Stimulated activated memory B cell treated with anti-CD40 and anti-IgM and Interleukin-4, amounts not matched to agents 10 μg/mL and 1 μg/mL and 100 μg/mL, for 72 hours (primary cell): ENCODE results near the gene TNIK.

ENCODE experiments used
- ATAC-seq: fragments of 150-1000 bp; cut with Tn5 transposase; 2 replicates; pipeline ENCODE4 v1.10.0; 2021
- H3K27ac Mint-ChIP-seq: one replicate; pipeline ENCODE4 v1.8.0; 2022; ENCODE audit warnings: mild to moderate bottlenecking, mixed read lengths
- H3K27me3 Mint-ChIP-seq: one replicate; pipeline ENCODE4 v1.8.0; 2022; ENCODE audit warnings: mixed read lengths
- H3K36me3 Mint-ChIP-seq: one replicate; pipeline ENCODE4 v1.8.0; 2022; ENCODE audit warnings: mixed read lengths
- H3K4me1 Mint-ChIP-seq: one replicate; pipeline ENCODE4 v1.8.0; 2022; ENCODE audit warnings: mixed read lengths
- H3K4me3 Mint-ChIP-seq: one replicate; pipeline ENCODE4 v1.8.0; 2022; ENCODE audit warnings: mild to moderate bottlenecking, moderate library complexity, mixed read lengths
- H3K9me3 Mint-ChIP-seq: one replicate; pipeline ENCODE4 v1.8.0; 2022; ENCODE audit warnings: mixed read lengths

The TNIK gene

DNA sequence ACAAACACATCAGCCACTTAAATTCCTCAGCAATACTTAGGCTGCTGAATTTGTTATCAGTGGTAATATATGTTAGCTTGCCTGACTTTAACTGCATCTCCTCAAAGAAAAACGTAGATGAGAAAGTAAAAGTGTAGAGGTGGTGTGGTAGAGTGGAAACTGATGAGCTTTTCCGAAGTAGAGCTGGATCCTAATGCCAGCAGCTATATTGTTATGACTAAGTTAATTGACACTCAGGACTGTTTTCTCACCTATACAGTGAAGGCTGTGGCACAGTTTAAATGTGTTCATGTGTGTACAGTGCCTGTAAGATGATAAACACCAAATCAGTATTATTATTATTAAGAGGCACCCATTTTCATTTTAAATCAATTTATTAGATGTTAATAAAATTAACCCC is 174.9 kb downstream of the TNIK start:
- Mint-ChIP-seq H3K9me3 (no peaks in the 10 kb centered on the region), H3K27ac (no peak overlapping the region), H3K4me3 (no peak overlapping the region), H3K27me3 (peaks cover 9% of the 10 kb centered on the region), H3K4me1 (no peaks in the 10 kb centered on the region), H3K36me3 (no peaks in the 10 kb centered on the region)
- ATAC-seq, result no peak

DNA sequence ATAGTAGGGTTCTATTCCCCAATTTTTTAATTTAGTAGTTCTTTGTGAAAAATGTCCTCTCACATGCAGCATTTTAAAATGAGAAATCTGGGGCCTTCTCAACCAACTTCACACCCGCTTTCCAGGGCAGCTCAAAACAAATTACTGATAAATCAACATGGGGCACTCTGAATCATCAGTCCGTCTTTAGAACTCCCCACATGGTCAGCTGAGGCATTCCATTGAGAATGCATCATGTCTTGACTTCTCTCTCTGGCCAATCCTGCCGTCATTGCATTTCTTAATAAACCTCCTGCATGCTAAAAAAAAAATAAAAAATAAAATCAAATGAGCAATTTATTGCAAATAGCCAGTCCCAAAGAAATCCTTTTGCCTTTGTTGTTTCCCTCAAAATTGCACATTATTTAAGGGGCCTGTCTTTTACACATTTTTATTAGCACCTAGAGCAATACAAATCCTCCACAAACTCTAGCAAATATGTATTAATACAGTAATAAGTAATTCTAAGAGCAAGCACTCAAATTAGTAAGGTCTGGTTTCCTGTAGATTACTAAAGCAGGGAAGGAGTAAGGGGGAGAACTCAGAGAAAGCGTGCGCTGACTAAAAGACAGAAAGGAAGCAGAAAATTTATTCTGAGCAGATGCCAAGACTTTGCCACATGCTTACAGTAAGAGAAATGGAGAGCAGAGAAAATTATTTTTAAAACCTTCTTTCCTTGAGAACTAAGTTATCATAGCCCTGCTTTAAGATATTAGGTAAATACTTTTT is 175.7 kb downstream of the TNIK start:
- Mint-ChIP-seq H3K27me3 (peaks cover 9% of the 10 kb centered on the region), H3K9me3 (no peaks in the 10 kb centered on the region), H3K4me3 (no peak overlapping the region), H3K36me3 (no peaks in the 10 kb centered on the region), H3K4me1 (no peaks in the 10 kb centered on the region), H3K27ac (no peak overlapping the region)
- ATAC-seq, result no peak

DNA sequence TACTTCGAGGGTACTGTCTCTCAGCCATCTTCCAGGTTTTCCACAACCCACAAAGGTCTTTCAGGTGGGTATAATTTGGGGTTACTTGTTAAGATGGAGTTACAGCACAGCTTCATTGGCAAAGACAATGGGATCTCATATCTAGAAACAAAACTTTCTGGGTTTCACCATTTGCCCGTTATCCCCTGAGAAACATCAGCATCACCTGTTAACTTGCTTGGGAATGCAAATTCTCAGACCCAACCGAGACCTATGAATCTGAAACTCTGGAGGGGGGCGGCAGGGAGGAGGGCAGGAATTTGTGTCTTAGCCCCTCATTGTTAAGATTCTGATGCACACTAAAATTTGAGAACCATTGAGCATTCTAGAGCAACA is 176.4 kb downstream of the TNIK start:
- ATAC-seq, result no peak
- peaks cover 9% of the 10 kb centered on the region for H3K27me3 Mint-ChIP-seq
- no peaks in the 10 kb centered on the region for H3K36me3 Mint-ChIP-seq
- no peaks in the 10 kb centered on the region for H3K4me1 Mint-ChIP-seq
- H3K9me3 Mint-ChIP-seq, result no peaks in the 10 kb centered on the region
- no peak overlapping the region for H3K27ac Mint-ChIP-seq
- H3K4me3 Mint-ChIP-seq, result no peak overlapping the region

DNA sequence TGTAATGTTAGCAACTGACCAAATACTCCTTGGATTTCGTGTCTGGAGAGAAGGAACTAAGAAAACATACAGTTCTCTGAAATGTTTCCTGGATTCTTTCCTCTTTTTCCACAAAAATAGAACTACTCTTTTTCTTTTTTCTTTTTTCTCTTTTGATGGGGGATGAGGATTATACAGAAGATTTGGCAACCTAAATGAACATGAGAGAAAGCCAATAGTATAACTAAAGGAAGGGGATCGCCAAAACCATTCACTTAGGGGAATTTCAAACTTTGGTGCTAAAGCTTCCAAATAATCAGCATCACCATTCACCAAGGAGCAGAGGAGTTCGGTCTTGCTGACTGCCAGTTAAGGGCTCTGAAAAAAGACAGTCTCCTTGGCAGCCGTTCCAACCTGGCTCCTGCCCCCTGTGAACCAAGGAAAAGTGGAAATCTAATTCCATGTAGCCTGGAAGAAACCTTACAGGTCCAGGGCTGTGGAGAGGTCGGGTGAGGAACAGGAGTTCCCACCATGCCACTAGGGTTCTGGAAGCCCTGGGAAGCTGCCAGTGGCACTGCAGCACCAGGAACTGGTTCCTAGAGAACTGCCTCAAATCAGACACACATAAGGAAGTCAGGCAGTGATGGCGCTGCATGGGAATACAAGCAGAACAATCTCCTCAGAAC is 176.9 kb downstream of the TNIK start:
- no peak overlapping the region for H3K4me3 Mint-ChIP-seq
- H3K36me3 Mint-ChIP-seq, result no peaks in the 10 kb centered on the region
- no peaks in the 10 kb centered on the region for H3K9me3 Mint-ChIP-seq
- no peaks in the 10 kb centered on the region for H3K4me1 Mint-ChIP-seq
- ATAC-seq, result no peak
- H3K27me3 Mint-ChIP-seq, result peaks cover 9% of the 10 kb centered on the region
- no peak overlapping the region for H3K27ac Mint-ChIP-seq

DNA sequence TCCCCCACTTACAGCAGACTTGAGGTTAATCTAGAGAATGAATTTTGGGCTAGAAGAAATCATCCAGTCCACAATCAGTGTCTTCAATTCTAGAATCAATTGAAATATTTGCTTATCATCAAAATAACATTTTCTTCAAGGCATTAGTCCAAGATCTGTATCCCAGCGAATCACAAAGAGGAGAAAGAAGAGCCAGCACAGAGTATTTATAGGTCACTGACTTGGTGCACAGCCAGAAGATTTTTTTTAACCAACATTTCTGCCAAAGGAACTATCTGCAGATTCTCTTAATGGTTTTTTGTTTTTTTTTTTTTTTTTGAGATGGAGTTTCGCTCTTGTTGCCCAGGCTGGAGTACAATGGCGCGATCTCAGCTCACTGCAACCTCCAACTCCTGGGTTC is 178.2 kb downstream of the TNIK start:
- no peak for ATAC-seq
- Mint-ChIP-seq H3K36me3 (no peaks in the 10 kb centered on the region), H3K4me1 (no peaks in the 10 kb centered on the region), H3K27ac (no peak overlapping the region), H3K27me3 (peaks cover 9% of the 10 kb centered on the region), H3K9me3 (no peaks in the 10 kb centered on the region), H3K4me3 (no peak overlapping the region)

DNA sequence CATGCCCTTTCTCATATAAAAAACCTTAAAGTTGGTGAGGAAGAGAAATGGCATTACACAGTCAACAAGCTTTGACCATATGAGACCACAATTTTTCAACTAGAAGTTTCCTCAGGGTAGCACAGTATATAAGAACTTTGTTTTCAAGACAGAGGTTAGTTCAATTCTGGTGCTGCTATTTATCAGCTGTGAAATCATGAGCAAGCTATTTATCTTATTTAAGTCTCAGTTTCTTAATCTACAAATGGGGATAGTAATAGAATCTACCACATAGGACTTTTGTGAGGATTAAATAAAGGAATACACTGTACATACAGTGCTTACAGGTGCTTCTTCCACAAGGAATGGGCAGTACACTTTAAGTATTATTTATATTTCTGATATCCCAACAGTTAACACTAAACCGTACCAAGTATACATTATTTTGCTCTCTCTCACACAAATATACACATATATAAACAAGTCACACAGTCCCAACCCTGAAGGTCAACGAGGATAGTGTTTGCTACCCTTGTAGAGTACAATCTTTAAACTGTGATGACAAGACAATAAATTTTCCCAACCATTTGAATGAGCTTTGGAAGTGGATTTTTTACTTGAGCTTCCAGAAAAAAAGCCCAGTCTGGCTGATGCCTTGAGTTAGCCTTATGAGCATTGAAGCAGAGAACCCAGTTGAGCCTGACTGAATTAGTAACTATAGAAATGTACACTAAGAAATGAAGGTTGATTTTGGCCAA is 178.8 kb downstream of the TNIK start:
- H3K9me3 Mint-ChIP-seq, result no peaks in the 10 kb centered on the region
- ATAC-seq, result no peak
- peaks cover 9% of the 10 kb centered on the region for H3K27me3 Mint-ChIP-seq
- H3K4me1 Mint-ChIP-seq, result no peaks in the 10 kb centered on the region
- H3K36me3 Mint-ChIP-seq, result no peaks in the 10 kb centered on the region
- H3K4me3 Mint-ChIP-seq, result no peak overlapping the region
- no peak overlapping the region for H3K27ac Mint-ChIP-seq

DNA sequence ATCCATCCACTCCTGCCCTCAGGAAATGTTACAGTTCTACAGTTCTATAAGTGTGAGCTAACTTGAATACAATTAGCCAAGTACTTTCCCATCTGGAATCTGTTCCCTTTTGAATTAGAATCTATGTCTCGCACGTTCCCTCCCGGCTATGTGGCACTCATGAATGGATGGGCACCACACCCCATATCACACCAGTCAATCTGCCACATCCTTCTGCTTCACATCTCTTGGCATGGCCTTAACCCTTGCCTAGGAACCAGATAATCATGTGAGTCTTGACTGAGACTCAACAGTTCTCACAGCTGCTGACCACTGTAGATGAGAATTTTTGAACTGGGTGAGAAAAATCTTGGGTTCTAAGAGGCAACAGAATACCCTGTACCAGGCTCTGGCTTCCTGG is 180.2 kb downstream of the TNIK start:
- H3K27ac Mint-ChIP-seq, result no peak overlapping the region
- ATAC-seq, result no peak
- H3K36me3 Mint-ChIP-seq, result no peaks in the 10 kb centered on the region
- no peak overlapping the region for H3K4me3 Mint-ChIP-seq
- H3K27me3 Mint-ChIP-seq, result peaks cover 15% of the 10 kb centered on the region
- peaks cover 3% of the 10 kb centered on the region for H3K9me3 Mint-ChIP-seq
- H3K4me1 Mint-ChIP-seq, result no peaks in the 10 kb centered on the region

DNA sequence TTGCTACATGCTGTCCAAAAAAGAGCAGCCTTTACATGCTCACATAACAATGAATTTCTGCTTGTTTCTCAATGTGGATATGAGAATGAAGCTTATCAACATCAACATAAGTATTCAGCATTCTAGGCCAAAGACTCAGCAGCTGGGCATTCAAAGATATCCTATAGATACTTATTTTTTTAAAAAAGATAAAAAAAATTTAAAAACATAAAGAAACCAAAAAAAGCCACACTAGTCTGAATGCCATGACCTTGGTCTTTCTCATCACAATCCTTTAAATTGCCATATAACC is 182.0 kb downstream of the TNIK start:
- Mint-ChIP-seq H3K36me3 (no peaks in the 10 kb centered on the region), H3K27me3 (peaks cover 19% of the 10 kb centered on the region), H3K27ac (no peak overlapping the region), H3K4me3 (no peak overlapping the region), H3K4me1 (no peaks in the 10 kb centered on the region), H3K9me3 (peaks cover 5% of the 10 kb centered on the region)
- ATAC-seq, result no peak

DNA sequence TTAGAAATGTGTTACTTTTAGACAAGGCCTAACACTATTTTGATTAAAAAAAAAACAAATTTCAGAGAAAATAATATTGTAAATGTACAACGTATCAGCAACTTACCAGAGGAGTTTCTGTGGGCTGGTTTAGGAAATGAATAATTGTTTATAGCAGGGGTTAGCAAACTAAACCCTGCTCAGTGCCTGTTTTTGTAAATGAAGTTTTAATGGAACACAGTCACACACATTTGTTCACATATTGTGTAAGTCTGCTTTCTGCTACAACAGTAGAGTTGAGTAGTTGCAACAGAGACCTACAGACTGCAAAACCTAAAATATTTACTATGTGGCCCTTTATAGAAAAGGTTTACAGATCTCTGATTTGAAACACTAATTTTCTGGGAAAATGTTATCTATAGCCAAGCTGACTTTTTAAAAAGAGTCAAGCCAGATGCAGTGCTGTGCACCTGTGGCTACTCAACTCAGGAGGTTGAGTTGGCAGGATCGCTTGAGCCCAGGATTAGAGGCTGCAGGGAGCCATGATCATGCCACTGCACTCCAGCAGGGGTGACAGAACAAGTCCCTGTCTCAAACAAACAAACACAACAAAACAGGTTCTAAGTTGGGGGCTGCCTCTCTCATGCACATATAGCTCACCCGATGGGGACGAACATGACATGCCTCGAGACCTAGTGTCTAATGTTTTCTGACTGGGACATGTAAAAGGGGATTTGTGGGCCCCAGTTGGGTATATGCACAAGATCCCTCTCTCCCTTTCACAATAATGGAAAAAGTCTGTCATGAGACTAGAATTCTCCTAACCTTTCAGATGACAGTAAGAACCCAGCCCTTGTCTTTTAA is 182.5 kb downstream of the TNIK start:
- no peak for ATAC-seq
- no peak overlapping the region for H3K4me3 Mint-ChIP-seq
- H3K27ac Mint-ChIP-seq, result no peak overlapping the region

DNA sequence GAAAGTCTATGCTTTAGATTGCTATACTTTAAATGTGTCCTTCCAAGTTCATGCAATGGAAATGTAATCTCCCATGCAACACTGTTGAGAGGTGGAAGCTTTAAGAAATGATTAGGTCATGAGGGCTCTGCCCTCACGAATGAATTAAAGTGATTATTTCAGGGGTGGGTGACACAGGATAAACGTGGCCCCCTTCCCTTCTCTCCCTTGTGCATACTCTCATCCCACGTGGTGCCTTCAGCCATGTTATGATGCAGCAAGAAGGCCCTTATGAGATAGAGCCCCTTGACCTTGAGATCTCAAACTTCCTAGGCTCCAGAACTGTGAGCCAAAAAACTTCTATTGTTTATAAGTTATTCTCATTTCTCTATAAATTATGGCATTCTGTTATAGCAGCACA is 183.3 kb downstream of the TNIK start:
- Mint-ChIP-seq H3K4me3 (no peak overlapping the region), H3K27me3 (peaks cover 14% of the 10 kb centered on the region), H3K4me1 (no peaks in the 10 kb centered on the region), H3K36me3 (no peaks in the 10 kb centered on the region), H3K27ac (no peak overlapping the region), H3K9me3 (peaks cover 5% of the 10 kb centered on the region)
- ATAC-seq, result no peak

More for the DNA sequence above, 182.5 kb downstream of the TNIK start:
- H3K9me3 Mint-ChIP-seq, result peaks cover 5% of the 10 kb centered on the region
- H3K27me3 Mint-ChIP-seq, result peaks cover 19% of the 10 kb centered on the region
- H3K4me1 Mint-ChIP-seq, result no peaks in the 10 kb centered on the region
- H3K36me3 Mint-ChIP-seq, result no peaks in the 10 kb centered on the region

DNA sequence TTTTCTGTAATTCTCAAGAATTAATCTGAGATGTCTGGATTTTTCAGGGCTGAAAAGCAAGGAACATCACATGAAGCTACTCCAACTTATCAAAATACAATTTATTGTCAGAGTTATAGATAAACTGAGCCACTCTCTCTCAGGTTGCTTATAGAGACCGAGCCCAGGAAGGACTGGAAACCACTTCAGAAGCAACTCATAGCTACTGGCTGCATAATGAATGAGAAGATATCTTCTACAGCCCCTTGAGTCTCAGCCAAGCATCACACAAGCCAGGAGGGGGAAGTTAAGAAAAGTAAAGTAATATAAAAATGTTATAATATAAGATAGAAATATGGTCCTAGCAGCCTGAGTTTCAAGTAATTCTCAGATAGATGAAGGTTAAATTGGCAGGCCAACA is 186.0 kb downstream of the TNIK start:
- Mint-ChIP-seq H3K27me3 (peaks cover 10% of the 10 kb centered on the region), H3K4me3 (no peak overlapping the region), H3K9me3 (peaks cover 5% of the 10 kb centered on the region), H3K4me1 (no peaks in the 10 kb centered on the region), H3K27ac (no peak overlapping the region), H3K36me3 (no peaks in the 10 kb centered on the region)
- no peak for ATAC-seq

DNA sequence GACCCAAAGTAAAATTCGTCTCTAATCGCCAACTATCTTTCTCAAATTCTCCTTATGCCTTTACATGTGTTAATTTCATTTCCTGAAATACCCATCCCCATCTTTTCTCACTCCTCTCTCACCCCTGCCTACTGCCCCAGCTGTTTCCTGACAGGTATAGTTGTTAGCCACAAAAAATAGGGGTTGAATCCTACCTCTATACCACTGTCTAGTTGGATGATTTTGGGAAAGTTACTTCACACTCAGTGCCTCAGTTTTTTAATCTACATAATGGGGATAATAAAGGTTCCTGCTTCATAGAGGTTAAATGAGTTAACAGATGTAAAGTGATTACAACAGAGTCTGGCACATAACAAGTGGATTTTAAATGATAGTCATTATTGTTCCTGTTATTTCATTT is 189.7 kb downstream of the TNIK start:
- Mint-ChIP-seq H3K27me3 (peaks cover 10% of the 10 kb centered on the region), H3K27ac (no peak overlapping the region), H3K36me3 (no peaks in the 10 kb centered on the region), H3K4me3 (no peak overlapping the region), H3K9me3 (peaks cover 5% of the 10 kb centered on the region), H3K4me1 (no peaks in the 10 kb centered on the region)
- no peak for ATAC-seq

DNA sequence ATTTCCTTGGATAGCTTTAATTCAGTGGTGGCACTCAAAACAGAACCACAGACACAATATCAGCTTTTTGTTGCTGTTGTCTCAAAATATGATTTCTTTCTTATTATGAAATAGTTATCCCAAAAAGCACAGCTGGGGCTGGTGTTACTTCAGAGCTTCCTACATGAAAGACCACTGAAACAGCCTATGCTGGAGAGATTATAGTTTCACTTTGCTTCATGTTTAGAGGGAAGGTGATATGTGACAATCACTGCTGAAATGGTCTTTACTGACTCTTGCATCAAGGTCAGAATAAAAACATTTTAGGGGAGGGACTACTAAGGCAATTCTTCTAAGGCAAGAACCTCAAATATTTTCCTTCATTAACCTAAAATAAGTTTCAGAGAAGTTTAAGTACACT is 190.7 kb downstream of the TNIK start:
- Mint-ChIP-seq H3K36me3 (no peaks in the 10 kb centered on the region), H3K9me3 (no peaks in the 10 kb centered on the region), H3K4me1 (no peaks in the 10 kb centered on the region), H3K27ac (no peak overlapping the region), H3K4me3 (no peak overlapping the region), H3K27me3 (peaks cover under 1% of the 10 kb centered on the region)
- no peak for ATAC-seq

DNA sequence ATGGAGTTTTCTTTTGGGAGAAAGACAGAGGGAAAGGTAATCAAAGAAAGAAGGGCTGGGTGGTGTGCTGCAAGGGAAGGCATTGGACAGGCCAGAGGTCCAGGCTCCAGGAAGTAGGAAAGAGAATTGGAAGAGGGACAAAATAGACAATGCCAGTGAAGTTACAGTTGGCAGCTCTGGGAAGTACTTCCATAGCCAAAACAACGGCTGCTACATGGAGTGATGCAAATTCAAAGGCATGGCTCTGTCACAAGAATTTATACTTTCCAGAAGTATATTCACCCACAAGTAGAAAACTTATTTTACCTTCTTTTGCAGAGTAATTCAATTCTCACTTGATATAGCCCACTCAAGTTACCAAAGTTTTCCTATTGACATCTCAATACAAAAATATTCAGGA is 191.5 kb downstream of the TNIK start:
- Mint-ChIP-seq H3K27ac (no peak overlapping the region), H3K27me3 (no peaks in the 10 kb centered on the region), H3K4me3 (no peak overlapping the region), H3K9me3 (no peaks in the 10 kb centered on the region), H3K36me3 (no peaks in the 10 kb centered on the region), H3K4me1 (no peaks in the 10 kb centered on the region)
- no peak for ATAC-seq

DNA sequence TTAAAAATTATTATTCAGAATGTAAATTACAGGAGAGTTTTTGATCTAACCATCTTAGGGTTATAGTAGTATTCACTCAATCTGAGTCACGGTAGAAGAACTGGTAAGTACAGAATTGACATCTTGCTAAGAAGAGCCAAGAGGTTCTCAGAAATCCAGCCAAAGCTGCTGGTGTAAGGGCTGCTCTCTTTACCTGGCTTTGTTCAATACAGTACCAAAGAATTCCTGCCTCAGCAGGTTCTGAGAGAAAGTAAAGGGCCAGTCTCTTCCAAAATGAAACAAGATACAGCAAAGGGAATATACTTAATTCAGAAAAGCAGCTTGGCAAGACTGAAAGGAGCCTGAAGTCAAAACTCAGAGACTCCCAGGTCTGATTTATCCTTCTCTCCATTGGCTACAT is 193.1 kb downstream of the TNIK start:
- no peaks in the 10 kb centered on the region for H3K27me3 Mint-ChIP-seq
- H3K9me3 Mint-ChIP-seq, result no peaks in the 10 kb centered on the region
- no peaks in the 10 kb centered on the region for H3K4me1 Mint-ChIP-seq

More for the DNA sequence above, 193.1 kb downstream of the TNIK start:
- no peak for ATAC-seq
- Mint-ChIP-seq H3K4me3 (no peak overlapping the region), H3K36me3 (no peaks in the 10 kb centered on the region), H3K27ac (no peak overlapping the region)
